Stimulated activated naive CD4-positive, alpha-beta T cell treated with Interleukin-2 at 50 U/mL for 16 hours (primary cell): Measurements from ENCODE around the gene RTL10.

Experiments used
- DNase-seq: peaks from one replicate; lab custom pipeline; 2025; lab: John Stamatoyannopoulos, UW

The RTL10 gene

GRCh38 chr22:19808873-19809478 is 45.7 kb downstream of the RTL10 start:
- DNase-seq = no peak

GRCh38 chr22:19807914-19808872 is 46.5 kb downstream of the RTL10 start:
- no peak for DNase-seq

GRCh38 chr22:19807161-19807913 is 47.3 kb downstream of the RTL10 start:
- no peak for DNase-seq

GRCh38 chr22:19806213-19807160 is 48.2 kb downstream of the RTL10 start:
- DNase-seq = no peak

GRCh38 chr22:19805821-19806212 is 48.9 kb downstream of the RTL10 start:
- no peak for DNase-seq
